Measurements from ENCODE around the gene PDHA1.

- TF ChIP-seq CTCF (IDR thresholded peaks at IDR 0.05) (no peak), POLR2A (IDR thresholded peaks at IDR 0.05) (no peak), EP300 (IDR thresholded peaks at IDR 0.05) (no peak)
Measured at GRCh38 chrX:19344661-19345060, 934 bp downstream of the PDHA1 start.
